Left lung (tissue), 10 donors: ENCODE data around the gene NEURL1B. TPM values are rescaled to one million over a fixed set of nuclear protein-coding genes. Genes with fewer than 3 reads are reported as not detected.
A peak's percentile ranks its signal among the peaks of the same experiment; 100 is the strongest.

Source experiments
- ATAC-seq: fragments of 200-7000 bp; cut with Tn5 transposase; one replicate; pipeline ENCODE4 v1.9.1; 2020; ENCODE audit warnings: moderate library complexity
- DNase-seq, 4 donors: peaks; one replicate each; pipeline ENCODE4 v3.0.0-alpha.2; 2013 to 2020
- H3K27ac ChIP-seq, 2 donors: fragments of 200-600 bp; sonication (generic) in 1 of 2; one replicate each; pipeline versions ENCODE4 v1.5.0 to v1.8.0; 2020 to 2021
- H3K27me3 ChIP-seq, 2 donors: fragments of 200-600 bp; sonication (generic) in 1 of 2; one replicate each; pipeline versions ENCODE4 v1.5.0 to v1.8.0; 2020 to 2021
- H3K36me3 ChIP-seq, 2 donors: fragments of 200-600 bp; sonication (generic) in 1 of 2; one replicate each; pipeline versions ENCODE4 v1.5.0 to v1.8.0; 2020 to 2021
- H3K4me1 ChIP-seq, 2 donors: fragments of 200-600 bp; one replicate each; pipeline ENCODE4 v1.8.0; 2021
- H3K4me3 ChIP-seq, 2 donors: fragments of 200-600 bp; sonication (generic) in 1 of 2; one replicate each; pipeline versions ENCODE4 v1.5.0 to v1.8.0; 2020 to 2021; ENCODE audit warnings: mild to moderate bottlenecking in 1 of 2
- H3K9me3 ChIP-seq, 2 donors: fragments of 200-600 bp; sonication (generic) in 1 of 2; one replicate each; pipeline versions ENCODE4 v1.5.0 to v1.8.0; 2020 to 2021
- CTCF ChIP-seq, 2 donors: fragments of 200-600 bp; sonication (generic) in 1 of 2; IDR thresholded peaks; one replicate each; pipeline versions ENCODE4 v1.5.0 to v1.8.0; 2021; ENCODE audit warnings: antibody characterized with exemption in 2 of 2
- intact Hi-C, 2 donors: fragments of 100-400 bp; cut with DNase I; formaldehyde crosslinking; loops; one replicate each; pipeline versions ENCODE4 v1.11.2 to v1.14.2; 2022
- polyA plus RNA-seq, 6 donors: library from polyadenylated mRNA; unstranded; fragments of 120-200 nt; gene quantifications; one replicate each; pipeline ENCODE4 v1.2.1, GENCODE V29; 2013; ENCODE audit not compliant: insufficient read length in 6 of 6
- total RNA-seq, 2 donors: library from RNA; stranded (reverse); fragmentation: NEBNext Ultra II Directional; extraction: Animal tissue kit (Norgen Biotek cat#: 25700); gene quantifications; one replicate each; pipeline ENCODE4 v1.2.1, GENCODE V29; 2021
- donor health status: DM: no; HTN: yes; CAD: no.
- donor health status: DM: no; HTN: no; CAD: no.

Gene NEURL1B
- total and polyA plus RNA-seq, 8 donors = 11.8 to 34.1 (median 29.1) TPM

GRCh38 chr5:172623313-172623980 lies 17.6 kb upstream of the NEURL1B start:
- no peak for DNase-seq
- no peak overlapping the region for H3K27ac ChIP-seq
- intact Hi-C loops = no loop called here

GRCh38 chr5:172624083-172624995 lies 16.7 kb upstream of the NEURL1B start:
- Histone ChIP-seq H3K27me3 (no peaks in the 10 kb centered on the region), H3K4me3 (no peak overlapping the region), H3K27ac (no peak overlapping the region), H3K9me3 (no peaks in the 10 kb centered on the region), H3K36me3 (no peaks in the 10 kb centered on the region), H3K4me1 (no peaks in the 10 kb centered on the region)
- intact Hi-C loops = no loop called here
- TF ChIP-seq CTCF (IDR thresholded peaks at IDR 0.05) = no peak
- no peak for DNase-seq
- ATAC-seq = no peak

More at GRCh38 chr5:172623313-172623980, 17.6 kb upstream of the NEURL1B start:
- ATAC-seq = no peak
- Histone ChIP-seq H3K4me1 (no peaks in the 10 kb centered on the region), H3K27me3 (no peaks in the 10 kb centered on the region), H3K4me3 (no peak overlapping the region), H3K9me3 (no peaks in the 10 kb centered on the region), H3K36me3 (no peaks in the 10 kb centered on the region)
- no peak for TF ChIP-seq CTCF (IDR thresholded peaks at IDR 0.05)

GRCh38 chr5:172624996-172625964 lies 15.8 kb upstream of the NEURL1B start:
- H3K4me1 ChIP-seq = no peaks in the 10 kb centered on the region

GRCh38 chr5:172626031-172626581 lies 15.0 kb upstream of the NEURL1B start:
- H3K4me1 ChIP-seq = no peaks in the 10 kb centered on the region
- no peak overlapping the region for H3K27ac ChIP-seq
- H3K27me3 ChIP-seq = no peaks in the 10 kb centered on the region
- no peak for TF ChIP-seq CTCF (IDR thresholded peaks at IDR 0.05)
- DNase-seq (no peak), ATAC-seq (no peak)
- no peaks in the 10 kb centered on the region for H3K36me3 ChIP-seq
- intact Hi-C loops = no loop called here
- no peaks in the 10 kb centered on the region for H3K9me3 ChIP-seq
- no peak overlapping the region for H3K4me3 ChIP-seq

More at GRCh38 chr5:172624996-172625964, 15.8 kb upstream of the NEURL1B start:
- H3K36me3 ChIP-seq = no peaks in the 10 kb centered on the region
- DNase-seq (no peak), ATAC-seq (peak; percentile 85)
- intact Hi-C loops = no loop called here
- TF ChIP-seq CTCF (IDR thresholded peaks at IDR 0.05) = no peak
- H3K9me3 ChIP-seq = no peaks in the 10 kb centered on the region
- H3K27ac ChIP-seq = no peak overlapping the region
- H3K4me3 ChIP-seq = no peak overlapping the region
- H3K27me3 ChIP-seq = no peaks in the 10 kb centered on the region
